Keratinocyte (primary cell): ENCODE data around the gene PLEKHH2.

ENCODE experiments used
- EZH2 ChIP-seq: IDR thresholded peaks from one replicate; pipeline ENCODE4 v1.6.1; 2012; ENCODE audit warnings: inconsistent platforms, mild to moderate bottlenecking, low read length, moderate library complexity
- TF ChIP-seq, protein P1 (sequence below), 3 experiments: IDR thresholded peaks in 1 of 3; conservative IDR thresholded peaks in 1 of 3; optimal IDR thresholded peaks in 1 of 3; 2 replicates in 2 of 3; 3 replicates in 1 of 3; pipeline versions ENCODE3 to v1.5.1; 2011; ENCODE audit warnings: low read length in 3 of 3, mild to moderate bottlenecking in 3 of 3, moderate library complexity in 2 of 3, control low read depth in 1 of 3, inconsistent platforms in 1 of 3; ENCODE audit not compliant: insufficient read depth in 2 of 3; ENCODE audit errors: extremely low read depth in 1 of 3

DNA sequence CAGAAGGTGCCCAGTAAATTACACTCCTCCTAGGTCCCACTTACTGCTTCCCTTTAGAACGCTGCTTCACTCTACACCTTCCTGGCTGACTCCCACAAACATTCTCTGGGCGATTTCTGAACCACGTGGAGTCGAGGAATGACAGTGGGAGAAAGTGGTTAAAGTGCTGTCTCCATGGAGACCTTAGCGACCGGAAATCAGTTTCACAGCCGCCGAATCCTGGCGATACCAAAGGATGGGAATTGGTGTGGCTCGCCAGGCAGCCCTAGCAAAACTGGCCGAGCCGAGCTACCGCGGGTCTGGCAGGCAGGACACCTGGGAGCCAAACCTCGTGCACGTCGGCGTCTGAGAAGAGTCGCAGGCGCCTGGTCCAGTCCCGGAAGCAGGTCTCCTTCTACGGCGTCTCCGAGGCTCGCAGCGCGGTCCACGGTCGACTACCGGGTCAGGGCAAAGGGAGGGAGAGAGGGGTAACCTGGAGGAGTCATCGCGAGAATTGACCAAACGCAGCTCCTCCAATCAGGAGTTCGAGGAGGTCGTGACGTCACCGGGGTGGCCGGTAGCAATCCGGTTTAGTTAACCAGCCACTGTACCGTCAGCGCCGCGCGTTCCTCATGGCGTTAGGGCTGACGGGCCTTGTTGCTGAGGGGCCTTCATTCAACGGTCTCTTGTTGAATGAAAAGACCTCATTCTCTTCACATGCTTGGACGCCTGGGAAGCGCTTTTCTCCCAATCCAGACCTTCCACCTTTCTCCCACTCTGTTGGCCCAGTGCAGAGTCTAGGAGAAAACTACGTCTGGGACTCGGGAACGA, 41.3 kb upstream of the PLEKHH2 start, which contains the start of gene THADA:
- TF ChIP-seq EZH2, result no peak
- TF ChIP-seq, protein P1, sequence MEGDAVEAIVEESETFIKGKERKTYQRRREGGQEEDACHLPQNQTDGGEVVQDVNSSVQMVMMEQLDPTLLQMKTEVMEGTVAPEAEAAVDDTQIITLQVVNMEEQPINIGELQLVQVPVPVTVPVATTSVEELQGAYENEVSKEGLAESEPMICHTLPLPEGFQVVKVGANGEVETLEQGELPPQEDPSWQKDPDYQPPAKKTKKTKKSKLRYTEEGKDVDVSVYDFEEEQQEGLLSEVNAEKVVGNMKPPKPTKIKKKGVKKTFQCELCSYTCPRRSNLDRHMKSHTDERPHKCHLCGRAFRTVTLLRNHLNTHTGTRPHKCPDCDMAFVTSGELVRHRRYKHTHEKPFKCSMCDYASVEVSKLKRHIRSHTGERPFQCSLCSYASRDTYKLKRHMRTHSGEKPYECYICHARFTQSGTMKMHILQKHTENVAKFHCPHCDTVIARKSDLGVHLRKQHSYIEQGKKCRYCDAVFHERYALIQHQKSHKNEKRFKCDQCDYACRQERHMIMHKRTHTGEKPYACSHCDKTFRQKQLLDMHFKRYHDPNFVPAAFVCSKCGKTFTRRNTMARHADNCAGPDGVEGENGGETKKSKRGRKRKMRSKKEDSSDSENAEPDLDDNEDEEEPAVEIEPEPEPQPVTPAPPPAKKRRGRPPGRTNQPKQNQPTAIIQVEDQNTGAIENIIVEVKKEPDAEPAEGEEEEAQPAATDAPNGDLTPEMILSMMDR (optimal IDR thresholded peaks at IDR 0.05 in 1 of 3, IDR thresholded peaks at IDR 0.05 in 1 of 3, conservative IDR thresholded peaks at IDR 0.05 in 1 of 3; ENCODE audit: extremely low read depth in 1 of 3, insufficient read depth in 2 of 3, low read length in 3 of 3), result no peak
